Pancreas (tissue), 10 donors: ENCODE data around the gene SPRTN. TPM values are rescaled to one million over a fixed set of nuclear protein-coding genes. Genes with fewer than 3 reads are reported as not detected.

ENCODE experiments used
- ATAC-seq, 4 donors: fragments of 200-7000 bp; cut with Tn5 transposase; one replicate each; pipeline versions ENCODE4 v1.8.0 to v1.9.1; 2020; ENCODE audit warnings: mild to moderate bottlenecking in 4 of 4, moderate library complexity in 4 of 4
- DNase-seq, 6 donors: peaks; one replicate each; pipeline ENCODE4 v3.0.0-alpha.2; 2020
- FAIRE-seq: peaks from 2 replicates; lab custom pipeline; 2012; peaks lifted over from hg19 to GRCh38; lab: Jason Lieb, UNC
- H3K27ac ChIP-seq, 4 donors: fragments of 200-600 bp; sonication (generic); 1 replicate in 3 of 4; 2 replicates in 1 of 4; pipeline versions ENCODE4 v1.5.0 to v1.8.0; 2020
- H3K27me3 ChIP-seq, 4 donors: fragments of 200-600 bp; one replicate each; pipeline ENCODE4 v1.8.0; 2021
- H3K36me3 ChIP-seq, 3 donors: fragments of 200-600 bp; sonication (generic) in 1 of 3; one replicate each; pipeline versions ENCODE4 v1.5.0 to v1.8.0; 2020 to 2021
- H3K4me1 ChIP-seq, 3 donors: fragments of 200-600 bp; one replicate each; pipeline ENCODE4 v1.8.0; 2021
- H3K4me3 ChIP-seq, 4 donors: fragments of 200-600 bp; sonication (generic) in 2 of 4; one replicate each; pipeline versions ENCODE4 v1.5.0 to v1.8.0; 2020 to 2021
- H3K9me3 ChIP-seq, 4 donors: fragments of 200-600 bp; one replicate each; pipeline ENCODE4 v1.8.0; 2021
- CTCF ChIP-seq, 4 donors: fragments of 200-600 bp; sonication (generic) in 3 of 4; IDR thresholded peaks; one replicate each; pipeline versions ENCODE4 v1.5.0 to v1.8.0; 2021; ENCODE audit warnings: antibody characterized with exemption in 4 of 4
- WGBS, 2 donors: extraction: QIAGEN DNeasy Blood & Tissue Kit; methylation state at CpG; one replicate each; pipeline ENCODE4 v1.1.7; 2013; 5-methylcytosine and 5-hydroxymethylcytosine counted together
- intact Hi-C, 3 donors: fragments of 100-400 bp; cut with DNase I; formaldehyde crosslinking; loops; one replicate each; pipeline versions ENCODE4 v1.11.1 to v1.14.2; 2022
- polyA plus RNA-seq, 2 donors: library from polyadenylated mRNA; stranded (reverse); fragments of 200-250 nt; gene quantifications; one replicate each; pipeline ENCODE4 v1.2.3, GENCODE V29; 2013
- total RNA-seq, 6 donors: library from RNA; stranded (reverse); fragmentation: NEBNext Ultra II Directional in 4 of 6; extraction: Animal tissue kit (Norgen Biotek cat#: 25700) in 4 of 6; gene quantifications; one replicate each; pipeline versions ENCODE4 v1.2.1 to v1.2.4, GENCODE V29; 2021 to 2023
- donor health status: healthy with polysubstance abuse.
- donor health status: DM: no; HTN: no; CAD: no; lungs with moderate emphysema.
- donor health status: DM: no; HTN: no; CAD: no.
- donor health status: control.
- donor health status: control.
- donor health status: Bipolar disorder and iron deficiency.
- donor health status: DM: yes; HTN: yes; CAD: no.
- donor health status: DM: no; HTN: no; CAD: no.
- donor health status: DM: no; HTN: no; CAD: no.
- donor health status: DM: yes; HTN: yes; CAD: no.

SPRTN gene
- total and polyA plus RNA-seq, 8 donors: 2.2 to 5.6 (median 3.5) TPM

GRCh38 chr1:231353086-231353485 is 15.0 kb downstream of the SPRTN start:
- Histone ChIP-seq H3K27ac (no peak overlapping the region), H3K4me1 (no peaks in the 10 kb centered on the region), H3K36me3 (peaks cover 0 to 12% (median 0%) of the 10 kb centered on the region in 3 donors), H3K27me3 (no peaks in the 10 kb centered on the region), H3K9me3 (no peaks in the 10 kb centered on the region), H3K4me3 (no peak overlapping the region)
- intact Hi-C loops: loop anchor here in 1 of 3 donors (5.0 kb wide), 1 partner anchor 239 kb away; no protein-coding TSS in a partner anchor
- WGBS, 2 donors: 23 to 36% methylated on average over 2 of the region's 2 CpGs
- DNase-seq: no peak
- ATAC-seq: no peak
- FAIRE-seq: no peak
- TF ChIP-seq CTCF (IDR thresholded peaks at IDR 0.05): no peak

DNA sequence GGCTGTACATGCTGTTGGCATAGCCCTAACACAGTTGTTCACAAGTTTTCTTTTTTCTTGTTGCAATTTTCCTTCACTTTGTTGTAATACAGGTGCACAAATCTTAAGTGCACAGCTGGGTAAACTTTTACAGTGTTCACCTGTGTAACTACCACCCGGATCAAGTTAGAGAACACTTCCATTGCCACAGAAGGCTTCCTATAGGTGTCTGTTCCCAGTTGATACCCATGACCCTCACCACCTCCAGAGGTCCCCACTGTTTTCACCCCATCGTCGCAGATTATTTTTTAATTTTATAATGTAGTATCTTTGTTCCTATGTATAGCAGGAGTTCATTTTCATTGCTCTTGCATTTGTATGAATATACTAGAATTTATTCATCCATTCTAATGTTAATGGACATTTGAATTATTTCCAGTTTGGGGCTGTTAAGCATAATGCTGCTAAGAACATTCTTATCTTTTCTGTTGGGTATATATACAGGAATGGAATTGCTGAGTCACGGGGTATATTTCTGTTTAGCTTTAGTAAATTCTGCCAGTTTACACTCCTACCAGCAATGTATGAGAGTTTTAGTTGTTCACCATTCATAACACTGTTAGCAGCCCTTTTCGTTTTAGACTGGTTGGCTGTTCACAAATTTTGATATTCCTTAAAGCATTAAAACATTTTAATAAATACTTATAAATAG is 16.4 kb downstream of the SPRTN start:
- no peak overlapping the region for H3K27ac ChIP-seq
- H3K4me1 ChIP-seq: no peaks in the 10 kb centered on the region
- FAIRE-seq: no peak
- 50 to 58% methylated on average over 5 of the region's 5 CpGs for WGBS, 2 donors
- ATAC-seq: no peak
- no peak for DNase-seq
- intact Hi-C loops: loop anchor here in 2 of 3 donors (5.0 kb wide), 1 partner anchor 238 kb away; no protein-coding TSS in a partner anchor
- no peak for TF ChIP-seq CTCF (IDR thresholded peaks at IDR 0.05)
- H3K9me3 ChIP-seq: no peaks in the 10 kb centered on the region
- peaks cover 0 to 10% (median 0%) of the 10 kb centered on the region in 3 donors for H3K36me3 ChIP-seq
- H3K4me3 ChIP-seq: no peak overlapping the region
- no peaks in the 10 kb centered on the region for H3K27me3 ChIP-seq

DNA sequence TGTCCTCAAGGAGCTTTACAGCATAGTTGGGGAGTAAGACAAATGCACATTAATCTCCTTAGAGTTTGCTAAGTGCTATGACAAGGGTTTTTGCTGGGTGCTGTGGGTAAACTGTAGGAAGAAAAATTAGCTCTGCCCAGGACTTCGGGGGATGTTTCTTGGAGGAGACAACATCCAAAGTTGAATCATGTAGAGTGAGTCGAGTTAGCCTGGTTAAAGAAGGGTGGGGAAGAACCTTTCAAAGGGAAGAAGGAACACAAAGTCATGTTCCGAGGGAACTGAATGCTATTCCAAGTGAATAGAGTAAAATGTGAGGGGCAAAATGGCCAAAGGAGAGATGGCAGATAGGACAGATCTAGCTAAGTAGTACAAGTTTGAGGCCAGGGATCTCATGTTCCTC is 17.1 kb downstream of the SPRTN start:
- ATAC-seq: no peak
- H3K9me3 ChIP-seq: no peaks in the 10 kb centered on the region
- no peaks in the 10 kb centered on the region for H3K4me1 ChIP-seq
- no peak for TF ChIP-seq CTCF (IDR thresholded peaks at IDR 0.05)
- DNase-seq: no peak
- peaks cover 0 to 10% (median 0%) of the 10 kb centered on the region in 3 donors for H3K36me3 ChIP-seq
- no peaks in the 10 kb centered on the region for H3K27me3 ChIP-seq
- H3K27ac ChIP-seq: no peak overlapping the region
- FAIRE-seq: no peak
- WGBS, 2 donors: 82 to 87% methylated on average over 3 of the region's 3 CpGs
- H3K4me3 ChIP-seq: no peak overlapping the region
- intact Hi-C loops: loop anchor here in 1 of 3 donors (5.0 kb wide), 1 partner anchor 237 kb away; no protein-coding TSS in a partner anchor

GRCh38 chr1:231357187-231357772 is 19.2 kb downstream of the SPRTN start:
- DNase-seq: no peak
- H3K27ac ChIP-seq: no peak overlapping the region
- no peaks in the 10 kb centered on the region for H3K9me3 ChIP-seq
- FAIRE-seq: no peak
- no peaks in the 10 kb centered on the region for H3K27me3 ChIP-seq
- TF ChIP-seq CTCF (IDR thresholded peaks at IDR 0.05): no peak
- H3K4me1 ChIP-seq: no peaks in the 10 kb centered on the region
- no peak overlapping the region for H3K4me3 ChIP-seq
- intact Hi-C loops: loop anchor here in 1 of 3 donors (5.0 kb wide), 1 partner anchor 235 kb away; no protein-coding TSS in a partner anchor
- H3K36me3 ChIP-seq: no peaks in the 10 kb centered on the region
- ATAC-seq: no peak
- WGBS, 2 donors: 69 to 70% methylated on average over 10 of the region's 10 CpGs
